Measurements from ENCODE around the gene WDR86. TPM values are rescaled to one million over a fixed set of nuclear protein-coding genes. Genes with fewer than 3 reads are reported as not detected.

WDR86 gene
- polyA plus RNA-seq, 2 of the 4 experiments (the other 2 are of a cell fraction): 0.17 to 0.19 TPM

GRCh38 chr7:151379193-151379520 is 30.7 kb downstream of the WDR86 start:
- FAIRE-seq (no peak), ATAC-seq (no peak), DNase-seq (ENCODE audit: low read depth in 1 of 2, low spot score in 1 of 2) (no peak)
- no peaks in the 10 kb centered on the region for H3K9me3 ChIP-seq
- H3K4me2 ChIP-seq: no peak overlapping the region
- H3K4me1 ChIP-seq: 0 out of 3 replicates have a peak, but pooled peaks cover 2% of the 10 kb centered on the region
- no peak for TF ChIP-seq BCL3 (IDR thresholded peaks at IDR 0.05)
- TF ChIP-seq E2F6 (IDR thresholded peaks at IDR 0.05; ENCODE audit: borderline replicate concordance, low read depth): no peak
- no peak for TF ChIP-seq RCOR1 (IDR thresholded peaks at IDR 0.05; ENCODE audit: low read depth, low read length)
- no peak for TF ChIP-seq GATA3 (IDR thresholded peaks at IDR 0.05; ENCODE audit: borderline replicate concordance)
- no peak for TF ChIP-seq NPAS2 (CRISPR knock-in tag; IDR thresholded peaks at IDR 0.05; ENCODE audit: borderline replicate concordance)
- no peak for TF ChIP-seq ZSCAN20 (CRISPR knock-in tag; IDR thresholded peaks at IDR 0.05)
- no peak for TF ChIP-seq POLR2A (IDR thresholded peaks at IDR 0.05; ENCODE audit: low read length)
- TF ChIP-seq ZFP36 (IDR thresholded peaks at IDR 0.05; ENCODE audit: borderline replicate concordance, partially characterized antibody): no peak
- no peak for TF ChIP-seq CTCF (IDR thresholded peaks at IDR 0.05)
- TF ChIP-seq JUN (IDR thresholded peaks at IDR 0.05): no peak
- no peak for TF ChIP-seq RAD21 (conservative IDR thresholded peaks at IDR 0.05 in 1 of 2, IDR thresholded peaks at IDR 0.05 in 1 of 2)
- no peak for TF ChIP-seq SMC3 (IDR thresholded peaks at IDR 0.05)
- TF ChIP-seq JUNB (IDR thresholded peaks at IDR 0.05): no peak
- TF ChIP-seq HES2 (IDR thresholded peaks at IDR 0.05): no peak
- TF ChIP-seq ZNF302 (CRISPR knock-in tag; IDR thresholded peaks at IDR 0.05): no peak
- ChIA-PET POLR2A (no interaction called here), CTCF (interaction anchor here (1.0 to 21.5 kb wide), 3 partner anchors 11 to 68 kb away, joined by 6 to 438 read pairs (median 24); partner anchors contain the start of gene CRYGN)
- H3K27ac ChIP-seq: no peak overlapping the region
- 83% methylated on average over 6 of the region's 6 CpGs for WGBS (ENCODE audit: missing lambda C conversion rate)
- no peak overlapping the region for H3K4me3 ChIP-seq

GRCh38 chr7:151378496-151379192 is 31.2 kb downstream of the WDR86 start:
- H3K27ac ChIP-seq: no peak overlapping the region
- H3K4me2 ChIP-seq: no peak overlapping the region
- no peaks in the 10 kb centered on the region for H3K9me3 ChIP-seq
- FAIRE-seq (no peak), DNase-seq (ENCODE audit: low read depth in 1 of 2, low spot score in 1 of 2) (no peak), ATAC-seq (no peak)
- POLR2A ChIA-PET: no interaction called here
- H3K4me1 ChIP-seq: 0 out of 3 replicates have a peak, but pooled peaks cover 2% of the 10 kb centered on the region
- TF ChIP-seq EHMT2 (IDR thresholded peaks at IDR 0.05; ENCODE audit: low read depth): no peak
- no peak for TF ChIP-seq CBX8 (IDR thresholded peaks at IDR 0.05)
- TF ChIP-seq REST (IDR thresholded peaks at IDR 0.05): no peak
- no peak for TF ChIP-seq MAFK (IDR thresholded peaks at IDR 0.05; ENCODE audit: partially characterized antibody)
- no peak for TF ChIP-seq ZFP36 (IDR thresholded peaks at IDR 0.05; ENCODE audit: borderline replicate concordance, partially characterized antibody)
- TF ChIP-seq PBX3 (IDR thresholded peaks at IDR 0.05): no peak
- no peak for TF ChIP-seq FOSB (CRISPR knock-in tag; IDR thresholded peaks at IDR 0.05)
- no peak for TF ChIP-seq HES2 (IDR thresholded peaks at IDR 0.05)
- TF ChIP-seq CTCF (IDR thresholded peaks at IDR 0.05): no peak
- no peak for TF ChIP-seq TFCP2L1 (CRISPR knock-in tag; IDR thresholded peaks at IDR 0.05)
- TF ChIP-seq HEYL (CRISPR knock-in tag; IDR thresholded peaks at IDR 0.05): no peak
- TF ChIP-seq ATOH8 (CRISPR knock-in tag; IDR thresholded peaks at IDR 0.05; ENCODE audit: low read depth): no peak
- CTCF ChIA-PET: interaction anchor here (1.0 to 21.5 kb wide), 3 partner anchors 10 to 69 kb away, joined by 6 to 438 read pairs (median 24); partner anchors contain the start of gene CRYGN
- WGBS (ENCODE audit: missing lambda C conversion rate): 89% methylated on average over 16 of the region's 17 CpGs
- no peak overlapping the region for H3K4me3 ChIP-seq

Data from A549 (cell line).